Measurements from ENCODE around the gene CD4.

Gene CD4

DNA sequence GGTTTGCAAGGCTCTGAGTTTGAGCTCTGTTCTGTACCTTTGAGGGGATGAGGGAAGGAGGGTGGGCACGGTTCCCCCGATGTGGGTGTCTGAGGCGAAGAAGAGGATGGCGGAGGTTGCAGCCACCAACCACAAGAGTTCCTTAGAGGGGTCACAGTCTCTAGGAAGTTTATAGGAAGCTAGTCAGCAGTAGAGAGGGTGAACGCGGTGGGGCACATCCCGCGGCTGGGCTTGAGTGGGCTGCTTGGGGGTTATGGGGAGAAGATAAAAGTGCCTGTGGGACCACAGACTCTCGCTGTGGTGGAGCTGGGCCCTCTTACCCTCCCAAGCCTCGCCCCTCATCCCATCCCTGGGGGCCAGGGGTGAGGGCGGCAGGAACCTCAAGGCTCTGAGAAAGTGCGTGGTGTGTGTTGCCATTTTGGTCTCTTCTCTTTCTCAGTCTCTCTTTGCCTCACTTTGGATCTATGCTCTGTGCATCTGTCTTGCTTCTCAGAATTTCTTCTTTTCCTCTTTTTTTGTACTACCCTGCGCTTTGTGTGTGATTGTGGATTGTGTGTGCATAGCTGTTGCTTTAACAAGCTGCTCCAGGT lies 2.7 kb downstream of the CD4 start:
- TF ChIP-seq EZH2phosphoT487 (IDR thresholded peaks at IDR 0.05; ENCODE audit: borderline replicate concordance, low read length) (no peak), CTCF (IDR thresholded peaks at IDR 0.05; ENCODE audit: low read depth, low read length, poor library complexity, severe bottlenecking) (no peak)
- Histone ChIP-seq H3K4me2 (ENCODE audit: low read length) (no peak overlapping the region), H3K27me3 (ENCODE audit: control insufficient read depth, low read length) (peaks cover 42% of the 10 kb centered on the region), H3K27ac (ENCODE audit: low read depth, low read length) (no peak overlapping the region), H3K9me2 (replicated peaks; ENCODE audit: control insufficient read depth, low read length) (no peaks in the 10 kb centered on the region), H3K9me3 (ENCODE audit: control insufficient read depth, insufficient read depth, low read length) (no peaks in the 10 kb centered on the region), H3F3A (ENCODE audit: control insufficient read depth, insufficient read depth) (no peaks in the 10 kb centered on the region), H4K20me1 (ENCODE audit: control insufficient read depth, insufficient read depth, low read depth, low read length) (no peaks in the 10 kb centered on the region), H3K4me1 (ENCODE audit: control insufficient read depth, low read length) (peaks cover 13% of the 10 kb centered on the region), H3K79me2 (ENCODE audit: control insufficient read depth, low read length) (no peaks in the 10 kb centered on the region), H3K36me3 (ENCODE audit: control insufficient read depth, low read length) (no peaks in the 10 kb centered on the region), H3K4me3 (ENCODE audit: low read length) (no peak overlapping the region)

DNA sequence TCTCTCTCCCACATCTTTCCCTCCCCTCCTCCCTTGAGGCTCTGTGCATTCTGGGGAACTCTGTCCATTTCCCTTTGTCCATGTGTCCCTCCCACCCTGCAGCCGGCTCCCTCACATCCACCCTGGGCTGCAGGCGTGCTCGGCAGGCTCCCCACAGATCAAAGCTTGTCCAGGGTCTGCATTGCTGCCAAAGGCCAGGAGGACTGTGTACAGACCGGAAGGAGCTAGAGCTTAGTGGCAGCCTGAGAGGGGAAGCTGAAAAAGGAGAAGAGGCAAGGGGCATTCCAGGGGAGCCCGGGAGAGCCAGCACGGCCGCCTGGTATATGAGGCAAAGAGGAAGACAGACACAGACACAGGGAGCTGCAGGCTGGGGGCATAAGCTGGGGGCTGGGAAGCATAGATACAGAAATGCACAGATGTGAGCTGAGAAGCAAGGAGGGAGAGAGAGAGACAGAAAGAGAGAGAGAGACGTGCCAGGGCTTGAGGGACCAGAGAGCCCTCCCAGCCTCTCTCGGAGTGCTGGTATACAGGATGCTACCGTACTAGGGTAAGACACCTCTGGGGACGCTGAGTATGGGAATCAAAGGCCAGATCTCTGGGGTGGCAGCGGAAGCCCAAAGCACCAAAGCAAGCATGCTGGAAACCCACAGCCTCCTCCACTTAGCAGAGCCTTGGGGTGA lies 3.3 kb downstream of the CD4 start:
- peaks cover 44% of the 10 kb centered on the region for H3K27me3 ChIP-seq (ENCODE audit: control insufficient read depth, low read length)

GRCh38 chr12:6795088-6795487 lies 5.8 kb downstream of the CD4 start:
- H3K4me2 ChIP-seq (ENCODE audit: low read length), result no peak overlapping the region
- peaks cover 36% of the 10 kb centered on the region for H3K27me3 ChIP-seq (ENCODE audit: control insufficient read depth, low read length)
- no peaks in the 10 kb centered on the region for H3K36me3 ChIP-seq (ENCODE audit: control insufficient read depth, low read length)
- no peaks in the 10 kb centered on the region for H3F3A ChIP-seq (ENCODE audit: control insufficient read depth, insufficient read depth)
- H4K20me1 ChIP-seq (ENCODE audit: control insufficient read depth, insufficient read depth, low read depth, low read length), result no peaks in the 10 kb centered on the region
- no peak overlapping the region for H3K4me3 ChIP-seq (ENCODE audit: low read length)
- peaks cover 13% of the 10 kb centered on the region for H3K4me1 ChIP-seq (ENCODE audit: control insufficient read depth, low read length)
- TF ChIP-seq CTCF (IDR thresholded peaks at IDR 0.05; ENCODE audit: low read depth, low read length, poor library complexity, severe bottlenecking) (no peak), EZH2phosphoT487 (IDR thresholded peaks at IDR 0.05; ENCODE audit: borderline replicate concordance, low read length) (no peak)
- H3K9me2 ChIP-seq (replicated peaks; ENCODE audit: control insufficient read depth, low read length), result no peaks in the 10 kb centered on the region
- H3K79me2 ChIP-seq (ENCODE audit: control insufficient read depth, low read length), result no peaks in the 10 kb centered on the region
- H3K9me3 ChIP-seq (ENCODE audit: control insufficient read depth, insufficient read depth, low read length), result no peaks in the 10 kb centered on the region
- no peak overlapping the region for H3K27ac ChIP-seq (ENCODE audit: low read depth, low read length)

More for the DNA sequence above, 3.3 kb downstream of the CD4 start:
- no peaks in the 10 kb centered on the region for H3K79me2 ChIP-seq (ENCODE audit: control insufficient read depth, low read length)
- no peaks in the 10 kb centered on the region for H3K9me2 ChIP-seq (replicated peaks; ENCODE audit: control insufficient read depth, low read length)
- peaks cover 13% of the 10 kb centered on the region for H3K4me1 ChIP-seq (ENCODE audit: control insufficient read depth, low read length)
- no peak overlapping the region for H3K27ac ChIP-seq (ENCODE audit: low read depth, low read length)
- H3F3A ChIP-seq (ENCODE audit: control insufficient read depth, insufficient read depth), result no peaks in the 10 kb centered on the region
- no peaks in the 10 kb centered on the region for H3K9me3 ChIP-seq (ENCODE audit: control insufficient read depth, insufficient read depth, low read length)
- peak overlapping the region; percentile 20; the same call in 1 of the 2 replicates for H3K4me2 ChIP-seq (ENCODE audit: low read length)
- H3K4me3 ChIP-seq (ENCODE audit: low read length), result no peak overlapping the region
- no peaks in the 10 kb centered on the region for H4K20me1 ChIP-seq (ENCODE audit: control insufficient read depth, insufficient read depth, low read depth, low read length)
- no peak for TF ChIP-seq EZH2phosphoT487 (IDR thresholded peaks at IDR 0.05; ENCODE audit: borderline replicate concordance, low read length)
- TF ChIP-seq CTCF (IDR thresholded peaks at IDR 0.05; ENCODE audit: low read depth, low read length, poor library complexity, severe bottlenecking), result no peak
- H3K36me3 ChIP-seq (ENCODE audit: control insufficient read depth, low read length), result no peaks in the 10 kb centered on the region
